HG02870 (cell line): ENCODE measurements around the gene MAGI3.

Experiments
- ATAC-seq: cut with Tn5 transposase; IDR thresholded peaks from one replicate; pipeline ENCODE4 v1.9.1; 2021; ENCODE audit warnings: mild to moderate bottlenecking, moderate library complexity; ENCODE audit not compliant: unreplicated experiment

Gene MAGI3

DNA sequence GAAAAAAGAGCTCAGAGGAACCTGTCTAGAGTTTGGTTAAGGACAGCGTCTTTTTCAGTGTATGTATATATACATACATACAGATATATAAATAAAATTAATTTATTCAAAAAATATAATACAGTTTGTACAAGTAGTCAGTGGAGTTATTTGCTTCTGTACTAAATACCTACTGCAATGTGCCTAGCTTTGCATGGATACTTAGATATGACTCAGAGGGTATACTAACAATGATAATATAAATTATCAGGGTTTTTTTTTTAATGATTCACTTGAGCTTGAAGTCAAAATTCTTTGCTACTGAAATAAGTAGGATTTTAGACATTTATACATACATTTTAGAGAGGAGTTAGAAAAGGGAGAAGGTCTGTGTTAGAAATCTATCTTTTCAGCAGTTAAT, 251.1 kb downstream of the MAGI3 start:
- ATAC-seq = no peak

DNA sequence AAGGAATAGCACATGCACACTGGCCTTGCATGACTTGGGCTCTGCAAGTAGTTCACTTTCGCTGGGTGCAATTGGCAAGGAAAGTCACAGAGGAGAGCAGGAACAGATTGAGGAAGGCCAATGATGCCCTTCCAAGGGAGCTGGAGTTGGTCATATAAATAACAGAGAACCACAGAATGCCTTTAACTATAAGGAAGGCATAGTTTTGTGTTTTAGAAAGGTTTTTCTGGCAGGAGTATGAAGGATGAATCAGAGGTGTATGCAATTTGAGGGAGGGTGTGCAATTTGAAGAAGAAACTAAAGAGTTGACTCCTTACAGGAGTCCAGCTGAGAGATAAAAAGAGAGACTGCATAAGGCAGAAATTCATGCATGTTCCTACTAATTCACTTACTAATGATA, 256.8 kb downstream of the MAGI3 start:
- ATAC-seq = no peak

GRCh38 chr1:113648478-113648877, 258.2 kb downstream of the MAGI3 start:
- ATAC-seq = no peak

DNA sequence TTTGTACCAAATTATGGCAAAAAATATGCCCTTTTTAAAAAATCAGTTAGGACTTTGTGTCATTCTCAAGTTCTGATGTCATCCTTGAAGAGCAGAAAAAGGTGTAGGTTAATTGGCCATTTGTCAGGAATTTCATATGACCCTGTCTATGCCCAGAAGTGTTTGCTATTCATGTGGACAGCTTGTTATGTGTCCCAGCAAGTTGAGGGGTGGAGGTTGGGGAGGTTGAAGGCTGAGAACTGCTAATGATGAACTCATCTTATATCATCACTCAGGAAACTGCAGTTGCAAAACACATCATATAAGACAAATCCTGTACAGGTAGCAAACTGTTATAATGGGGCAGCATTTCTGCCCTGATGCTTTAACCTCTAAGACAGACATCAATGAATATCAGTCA, 262.5 kb downstream of the MAGI3 start:
- no peak for ATAC-seq

GRCh38 chr1:113653741-113654140, 263.4 kb downstream of the MAGI3 start:
- ATAC-seq = no peak

DNA sequence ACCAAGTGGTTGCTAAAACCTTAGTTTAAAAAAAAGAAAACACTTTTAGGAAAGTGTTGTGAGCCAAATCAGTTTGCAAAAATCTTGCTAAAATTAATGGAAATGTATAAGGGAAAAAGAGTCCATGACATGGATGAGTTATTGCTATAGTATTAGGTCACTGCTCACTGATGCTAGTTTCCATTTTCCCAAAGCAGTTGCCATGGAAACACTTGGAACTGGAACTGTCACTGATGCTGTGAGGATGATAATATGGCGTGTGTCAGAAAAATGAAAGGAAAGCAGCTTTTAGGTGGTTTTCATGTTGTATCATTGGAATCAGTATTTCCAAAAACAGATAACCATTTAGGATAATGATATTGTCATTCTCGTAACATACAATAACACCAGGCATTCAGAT, 264.6 kb downstream of the MAGI3 start:
- no peak for ATAC-seq

DNA sequence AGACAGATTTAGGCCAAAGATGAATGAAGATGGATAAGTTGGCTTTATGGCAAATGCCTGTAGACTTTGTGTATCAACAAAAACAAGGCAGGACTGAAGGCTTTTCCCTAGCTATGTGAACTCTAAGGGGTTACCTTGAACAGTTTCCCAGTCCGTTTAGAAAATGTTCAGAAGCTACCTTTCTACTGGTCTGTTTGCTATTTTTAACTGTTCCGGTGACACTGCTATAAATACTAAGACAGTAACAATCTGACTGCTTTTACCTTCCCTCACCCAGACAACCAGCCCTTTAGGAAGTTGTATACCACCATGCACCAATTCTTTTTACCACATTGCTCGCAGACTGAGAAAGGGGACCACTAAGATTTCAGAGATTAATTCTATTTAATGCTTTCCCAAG, 266.8 kb downstream of the MAGI3 start:
- ATAC-seq = no peak

DNA sequence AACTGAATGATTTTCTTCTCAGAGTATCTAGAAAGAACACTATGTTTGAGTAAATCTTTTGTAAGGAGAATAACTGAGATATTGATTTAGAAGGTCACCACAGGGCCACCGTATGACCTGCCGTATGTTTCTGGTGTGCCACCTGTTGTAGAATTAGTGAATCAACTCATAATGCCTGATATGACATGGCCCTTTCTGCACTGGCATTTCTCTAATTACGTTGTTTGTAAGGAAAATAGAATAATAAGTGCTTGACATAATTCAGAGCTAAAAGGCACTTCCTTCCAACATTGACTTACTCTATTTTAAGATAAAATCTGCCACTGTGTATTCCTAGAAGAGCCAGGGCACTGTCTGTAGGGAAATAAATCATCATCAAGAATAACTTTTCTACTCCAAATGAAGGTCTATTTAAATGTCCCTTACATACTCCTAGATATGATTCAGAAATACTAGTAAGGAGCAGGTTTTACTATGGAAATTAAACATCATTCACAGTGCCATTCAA, 267.3 kb downstream of the MAGI3 start:
- ATAC-seq = no peak

DNA sequence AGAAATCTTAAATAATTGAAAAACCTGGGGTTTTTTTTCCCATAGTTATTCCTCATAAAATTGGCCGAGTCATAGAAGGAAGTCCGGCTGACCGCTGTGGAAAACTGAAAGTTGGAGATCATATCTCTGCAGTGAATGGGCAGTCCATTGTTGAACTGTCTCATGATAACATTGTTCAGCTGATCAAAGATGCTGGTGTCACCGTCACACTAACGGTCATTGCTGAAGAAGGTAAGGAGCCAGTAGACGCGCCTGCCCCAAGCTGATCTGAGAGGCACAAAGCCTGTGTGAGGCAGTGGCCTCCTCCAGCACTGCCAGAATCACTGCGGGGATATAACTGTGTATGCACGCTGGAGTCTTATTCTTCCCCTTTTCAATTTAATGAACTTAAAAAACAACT, 268.7 kb downstream of the MAGI3 start:
- no peak for ATAC-seq

GRCh38 chr1:113659556-113659955, 269.2 kb downstream of the MAGI3 start:
- no peak for ATAC-seq

DNA sequence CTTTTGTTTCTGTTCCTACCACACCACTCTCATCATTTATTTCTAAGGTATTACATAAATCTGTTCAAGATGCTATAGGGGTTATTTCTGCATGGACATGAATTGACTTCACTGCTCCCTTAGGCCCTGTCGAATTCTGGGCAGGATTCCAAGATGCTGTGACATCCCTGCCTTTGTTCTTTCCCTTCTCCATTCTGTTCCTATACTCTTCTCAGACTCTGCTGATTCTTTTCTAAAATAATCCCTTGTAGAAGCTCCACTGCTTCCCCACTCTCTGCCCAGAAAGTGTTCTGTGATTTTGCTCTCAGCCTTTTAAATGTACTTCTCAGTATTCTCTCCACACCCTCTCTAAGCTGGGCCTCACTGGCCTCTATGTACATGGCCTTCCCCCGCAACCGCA, 269.8 kb downstream of the MAGI3 start:
- ATAC-seq = no peak

DNA sequence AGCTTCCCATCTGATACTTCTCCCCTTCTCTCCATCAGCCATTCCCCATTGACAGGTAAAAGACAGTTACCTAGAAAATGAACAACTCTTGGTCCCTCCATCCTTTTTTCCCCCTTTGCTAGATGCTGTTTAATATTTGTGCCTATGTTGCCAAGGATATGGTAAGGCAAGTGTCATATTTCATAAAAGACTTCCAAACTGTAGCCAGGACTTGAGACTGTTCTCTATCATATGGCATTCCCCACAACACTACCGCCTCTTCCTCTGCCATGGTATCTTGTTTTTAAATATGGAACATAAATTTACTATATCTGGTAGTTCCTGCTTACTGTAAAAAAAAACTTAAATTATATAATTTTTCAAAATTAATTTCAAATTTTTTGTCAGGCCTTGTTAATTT, 271.8 kb downstream of the MAGI3 start:
- no peak for ATAC-seq

- ATAC-seq = no peak
These were observed 273.0 kb downstream of the MAGI3 start for GRCh38 chr1:113663165-113663951.

DNA sequence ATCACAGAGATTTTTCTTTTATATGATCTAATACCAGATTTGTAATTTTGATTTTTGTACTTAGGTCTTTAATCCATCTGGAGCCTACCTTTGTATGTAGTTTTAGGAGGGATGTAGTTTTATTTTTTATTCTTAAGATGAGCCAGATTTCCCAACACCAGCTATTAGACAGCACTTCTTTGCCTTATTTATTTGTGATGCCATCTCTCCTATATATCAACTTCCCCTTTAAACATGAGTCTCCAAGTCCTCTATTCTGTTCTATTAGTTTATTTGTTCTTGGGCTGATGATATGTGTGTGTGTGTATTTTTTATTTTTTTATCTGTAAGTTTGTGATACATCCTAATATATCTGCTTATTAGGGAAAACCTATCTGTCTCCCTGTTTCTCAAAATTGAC, 274.8 kb downstream of the MAGI3 start:
- ATAC-seq = no peak

- ATAC-seq = no peak
These were observed 275.8 kb downstream of the MAGI3 start for GRCh38 chr1:113666126-113666525.

DNA sequence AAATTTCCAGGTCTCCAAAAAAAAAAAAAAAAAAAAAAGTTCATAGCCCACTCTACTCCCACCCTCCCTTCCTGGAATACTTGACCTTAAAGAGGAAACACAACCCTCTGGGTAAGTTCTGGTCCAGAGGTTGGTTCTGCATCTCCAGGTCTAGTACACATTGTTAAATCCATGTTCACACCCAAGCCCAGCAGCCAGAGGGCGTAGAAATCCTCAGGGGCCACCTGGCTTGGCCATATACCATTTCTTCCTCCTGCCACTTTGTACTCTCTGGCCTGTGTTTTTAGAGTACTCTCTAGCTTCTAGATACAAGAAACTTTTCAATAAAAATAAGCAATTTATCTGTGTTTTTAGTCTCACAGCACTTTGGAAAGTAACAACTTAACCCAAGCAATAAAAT, 279.7 kb downstream of the MAGI3 start:
- ATAC-seq = no peak

DNA sequence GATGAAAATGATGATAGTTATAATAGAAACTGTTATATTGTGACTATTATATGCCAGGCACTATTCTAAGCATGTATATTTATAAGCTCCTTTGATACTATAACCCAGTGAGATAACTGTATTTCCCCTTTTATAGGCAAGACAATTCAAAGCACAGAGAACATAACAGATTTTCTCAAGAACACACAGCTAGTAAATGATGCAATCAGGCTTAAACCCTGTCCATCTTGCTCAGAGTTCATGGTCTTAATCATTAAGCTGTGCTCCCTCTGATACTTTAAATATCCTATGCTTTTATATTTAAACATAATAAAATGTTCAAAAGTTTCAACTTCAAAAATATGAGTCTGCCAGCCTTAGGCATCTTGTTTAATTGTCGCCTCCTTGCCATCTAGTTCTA, 280.3 kb downstream of the MAGI3 start:
- no peak for ATAC-seq

- ATAC-seq = no peak
These were observed 282.2 kb downstream of the MAGI3 start for GRCh38 chr1:113672491-113672890.

DNA sequence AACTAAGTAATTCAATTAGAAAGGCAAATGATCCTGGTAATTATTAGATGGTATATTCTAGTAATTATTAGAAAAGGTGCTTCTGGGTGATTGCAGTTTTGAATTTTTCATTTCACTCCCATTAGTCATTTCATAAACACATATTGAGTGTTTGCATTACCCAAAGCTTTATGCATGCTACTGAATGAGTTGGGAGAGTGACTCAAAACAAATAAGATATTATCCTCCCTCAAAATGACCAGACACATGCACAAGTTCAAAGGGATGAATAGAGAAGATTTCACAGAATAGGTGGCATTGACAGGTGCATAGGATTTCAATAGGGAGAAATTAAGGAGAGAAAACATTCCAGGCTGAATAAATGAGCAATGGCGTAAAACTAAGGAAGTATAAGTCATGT, 284.3 kb downstream of the MAGI3 start:
- ATAC-seq = no peak

- ATAC-seq = no peak
These were observed 285.0 kb downstream of the MAGI3 start for GRCh38 chr1:113675302-113675701.

- ATAC-seq = no peak
These were observed 286.2 kb downstream of the MAGI3 start for GRCh38 chr1:113676524-113676923.

GRCh38 chr1:113677250-113678158, 287.2 kb downstream of the MAGI3 start:
- no peak for ATAC-seq
